ENCODE measurements around the gene FXYD3.
"Not testable (repeated sequence)": the region's sequence is repeated elsewhere in the genome, so short reads cannot be mapped to it uniquely, and the experiment has no call there.

Gene FXYD3

GRCh38 chr19:35087393-35087792 lies 28.2 kb upstream of the FXYD3 start:
- no peak for DNase-seq

GRCh38 chr19:35088131-35088913 lies 27.3 kb upstream of the FXYD3 start:
- DNase-seq = no peak

- DNase-seq = no peak
Measured at GRCh38 chr19:35089554-35089953, 26.1 kb upstream of the FXYD3 start.

GRCh38 chr19:35090160-35090505 lies 25.5 kb upstream of the FXYD3 start:
- no peak for DNase-seq

- DNase-seq = no peak
Measured at GRCh38 chr19:35090506-35091214, 25.0 kb upstream of the FXYD3 start.

GRCh38 chr19:35093430-35093829 lies 22.2 kb upstream of the FXYD3 start:
- DNase-seq = no peak

- no peak for DNase-seq
Measured at GRCh38 chr19:35093941-35094647, 21.5 kb upstream of the FXYD3 start.

- no peak for DNase-seq
Measured at GRCh38 chr19:35094656-35095055, 21.0 kb upstream of the FXYD3 start.

- no peak for DNase-seq
Measured at GRCh38 chr19:35095667-35096368, 19.8 kb upstream of the FXYD3 start.

- DNase-seq = no peak
Measured at GRCh38 chr19:35098413-35099049, 17.1 kb upstream of the FXYD3 start.

GRCh38 chr19:35099155-35099896 lies 16.3 kb upstream of the FXYD3 start:
- DNase-seq = no peak

- DNase-seq = no peak
Measured at GRCh38 chr19:35099897-35100275, 15.7 kb upstream of the FXYD3 start.

- no peak for DNase-seq
Measured at GRCh38 chr19:35100588-35101533, 14.8 kb upstream of the FXYD3 start.

- not testable (repeated sequence) for DNase-seq
Measured at GRCh38 chr19:35101949-35102348, 13.7 kb upstream of the FXYD3 start.

- DNase-seq = not testable (repeated sequence)
Measured at GRCh38 chr19:35103614-35104013, 12.0 kb upstream of the FXYD3 start.

- no peak for DNase-seq
Measured at GRCh38 chr19:35104361-35104760, 11.3 kb upstream of the FXYD3 start.

GRCh38 chr19:35105047-35105410 lies 10.6 kb upstream of the FXYD3 start:
- DNase-seq = no peak

GRCh38 chr19:35105411-35106290 lies 10.0 kb upstream of the FXYD3 start:
- DNase-seq = no peak

GRCh38 chr19:35106291-35106583 lies 9.4 kb upstream of the FXYD3 start:
- no peak for DNase-seq

GRCh38 chr19:35106898-35107541 lies 8.6 kb upstream of the FXYD3 start:
- no peak for DNase-seq
